SK-N-SH treated with all-trans-retinoic acid at 6 μM for 48 hours (cell line): ENCODE measurements around the gene FSCB.

Source experiments
- ATAC-seq: fragments of 200-7000 bp; cut with Tn5 transposase; 3 replicates; pipeline ENCODE4 v1.9.1; 2020; ENCODE audit warnings: mild to moderate bottlenecking, moderate library complexity
- ARNTL ChIP-seq: fragments of 450-650 bp; formaldehyde crosslinking; IDR thresholded peaks from 2 replicates; pipeline ENCODE4 v1.5.0; 2020; ENCODE audit warnings: low read depth, mild to moderate bottlenecking, moderate library complexity, borderline replicate concordance
- BACH2 ChIP-seq: fragments of 250-450 bp; sonication (Bioruptor Pico); IDR thresholded peaks from 2 replicates; pipeline ENCODE4 v1.9.0; 2021; ENCODE audit warnings: mild to moderate bottlenecking, borderline replicate concordance
- CREB5 ChIP-seq: fragments of 250-450 bp; sonication (Bioruptor Pico); IDR thresholded peaks from 2 replicates; pipeline ENCODE4 v1.5.1; 2020; ENCODE audit warnings: low read depth, mild to moderate bottlenecking, moderate library complexity
- CSDC2 ChIP-seq: fragments of 250-450 bp; sonication (Bioruptor Pico); IDR thresholded peaks from 2 replicates; pipeline ENCODE4 v1.5.0; 2020; ENCODE audit warnings: mild to moderate bottlenecking, moderate library complexity
- CSRNP3 ChIP-seq: fragments of 250-450 bp; sonication (Bioruptor Pico); IDR thresholded peaks from 2 replicates; pipeline ENCODE4 v1.5.1; 2021; ENCODE audit warnings: mild to moderate bottlenecking, moderate library complexity
- ESRRG ChIP-seq: fragments of 250-450 bp; sonication (Bioruptor Pico); IDR thresholded peaks from 2 replicates; pipeline ENCODE4 v1.6.1; 2021; ENCODE audit warnings: mild to moderate bottlenecking
- GLIS3 ChIP-seq: fragments of 250-450 bp; sonication (Bioruptor Pico); IDR thresholded peaks from 2 replicates; pipeline ENCODE4 v1.5.0; 2020; ENCODE audit warnings: mild to moderate bottlenecking, moderate library complexity
- ISL1 ChIP-seq: fragments of 250-450 bp; sonication (Bioruptor Pico); IDR thresholded peaks from 2 replicates; pipeline ENCODE4 v2.1.2; 2022; ENCODE audit warnings: mild to moderate bottlenecking, moderate library complexity
- OSR1 ChIP-seq: fragments of 250-450 bp; sonication (Bioruptor Pico); IDR thresholded peaks from 2 replicates; pipeline ENCODE4 v1.8.0; 2022; ENCODE audit warnings: moderate library complexity, mild to moderate bottlenecking, inconsistent platforms
- PATZ1 ChIP-seq: fragments of 250-450 bp; sonication (Bioruptor Pico); IDR thresholded peaks from 2 replicates; pipeline ENCODE4 v1.8.0; 2020; ENCODE audit warnings: mild to moderate bottlenecking, moderate library complexity, borderline replicate concordance
- POU6F1 ChIP-seq: fragments of 250-450 bp; sonication (Bioruptor Pico); IDR thresholded peaks from 2 replicates; pipeline ENCODE4 v1.8.0; 2021; ENCODE audit warnings: low read depth, mild to moderate bottlenecking, moderate library complexity, borderline replicate concordance
- PPARA ChIP-seq: fragments of 250-450 bp; sonication (Bioruptor Pico); IDR thresholded peaks from 2 replicates; pipeline ENCODE4 v1.5.0; 2020; ENCODE audit warnings: mild to moderate bottlenecking, borderline replicate concordance
- SNAI2 ChIP-seq: fragments of 250-450 bp; sonication (Bioruptor Pico); IDR thresholded peaks from 2 replicates; pipeline ENCODE4 v1.5.0; 2020; ENCODE audit warnings: mild to moderate bottlenecking, moderate library complexity
- TCF4 ChIP-seq: fragments of 250-450 bp; sonication (Bioruptor Pico); IDR thresholded peaks from 2 replicates; pipeline ENCODE4 v1.8.0; 2021; ENCODE audit warnings: mild to moderate bottlenecking, moderate library complexity, borderline replicate concordance
- TOX ChIP-seq: fragments of 250-450 bp; sonication (Bioruptor Pico); IDR thresholded peaks from 2 replicates; pipeline ENCODE4 v1.8.0; 2021; ENCODE audit warnings: mild to moderate bottlenecking, moderate library complexity, borderline replicate concordance
- TSHZ2 ChIP-seq: fragments of 250-450 bp; sonication (Bioruptor Pico); IDR thresholded peaks from 2 replicates; pipeline ENCODE4 v1.5.0; 2020; ENCODE audit warnings: mild to moderate bottlenecking, moderate library complexity
- ZC3H10 ChIP-seq: fragments of 250-450 bp; sonication (Bioruptor Pico); IDR thresholded peaks from 2 replicates; pipeline ENCODE4 v1.5.1; 2021; ENCODE audit warnings: mild to moderate bottlenecking, moderate library complexity
- ZFP3 ChIP-seq: fragments of 250-450 bp; sonication (Bioruptor Pico); IDR thresholded peaks from 2 replicates; pipeline ENCODE4 v1.5.0; 2020; ENCODE audit warnings: mild to moderate bottlenecking, moderate library complexity
- ZFP30 ChIP-seq: fragments of 450-650 bp; formaldehyde crosslinking; IDR thresholded peaks from 2 replicates; pipeline ENCODE4 v1.5.0; 2022; ENCODE audit warnings: mild to moderate bottlenecking, moderate library complexity
- ZNF565 ChIP-seq: fragments of 450-650 bp; formaldehyde crosslinking; conservative IDR thresholded peaks from 2 replicates; pipeline ENCODE4 v1.5.0; 2020; ENCODE audit warnings: low read depth, mild to moderate bottlenecking, moderate library complexity
- ZNF70 ChIP-seq: fragments of 450-650 bp; formaldehyde crosslinking; IDR thresholded peaks from 2 replicates; pipeline ENCODE4 v1.5.0; 2020; ENCODE audit warnings: mild to moderate bottlenecking, moderate library complexity
- ZNF8 ChIP-seq: fragments of 450-650 bp; formaldehyde crosslinking; IDR thresholded peaks from 2 replicates; pipeline ENCODE4 v1.5.0; 2020; ENCODE audit warnings: mild to moderate bottlenecking, moderate library complexity

FSCB gene

GRCh38 chr14:44507183-44507582, at the start of gene FSCB:
TSS of gene FSCB (minus strand) at chr14:44507283. CDS start at chr14:44506987, 296 bp downstream.
- TF ChIP-seq TOX (CRISPR knock-in tag) (no peak), ZNF8 (CRISPR knock-in tag) (no peak), ZFP3 (CRISPR knock-in tag) (no peak), CREB5 (CRISPR knock-in tag) (no peak), SNAI2 (CRISPR knock-in tag) (no peak), ZC3H10 (CRISPR knock-in tag) (no peak), CSRNP3 (CRISPR knock-in tag) (no peak), ZFP30 (CRISPR knock-in tag) (no peak), ESRRG (CRISPR knock-in tag) (no peak)
- no peak for ATAC-seq

GRCh38 chr14:44531658-44532057, 24.6 kb upstream of the FSCB start:
- ATAC-seq, result no peak
- TF ChIP-seq TSHZ2 (no peak), TCF4 (CRISPR knock-in tag) (no peak), GLIS3 (CRISPR knock-in tag) (no peak), ISL1 (CRISPR knock-in tag) (no peak), ZNF70 (CRISPR knock-in tag) (no peak), PATZ1 (CRISPR knock-in tag) (no peak), ZFP3 (CRISPR knock-in tag) (no peak), CSDC2 (CRISPR knock-in tag) (no peak), ESRRG (CRISPR knock-in tag) (no peak), POU6F1 (CRISPR knock-in tag) (no peak), BACH2 (CRISPR knock-in tag) (no peak), CREB5 (CRISPR knock-in tag) (no peak), OSR1 (CRISPR knock-in tag) (no peak), SNAI2 (CRISPR knock-in tag) (no peak), ZNF565 (no peak)

- no peak for ATAC-seq
- TF ChIP-seq ARNTL, result no peak
- no peak for TF ChIP-seq PATZ1 (CRISPR knock-in tag)
- no peak for TF ChIP-seq TCF4 (CRISPR knock-in tag)
- TF ChIP-seq PPARA (CRISPR knock-in tag), result no peak
- TF ChIP-seq ZNF565, result no peak
- TF ChIP-seq ESRRG (CRISPR knock-in tag), result no peak
- no peak for TF ChIP-seq ZFP30 (CRISPR knock-in tag)
- no peak for TF ChIP-seq ZNF70 (CRISPR knock-in tag)
- TF ChIP-seq CSRNP3 (CRISPR knock-in tag), result no peak
- TF ChIP-seq SNAI2 (CRISPR knock-in tag), result no peak
- TF ChIP-seq GLIS3 (CRISPR knock-in tag), result no peak
These were observed 23.4 kb upstream of the FSCB start for GRCh38 chr14:44530475-44530874.
